HG03432 (cell line): ENCODE data around the gene PPP1R9A.
"Not testable (repeated sequence)": the region's sequence is repeated elsewhere in the genome, so short reads cannot be mapped to it uniquely, and the experiment has no call there.

ENCODE experiments used
- ATAC-seq: cut with Tn5 transposase; IDR thresholded peaks from one replicate; pipeline ENCODE4 v1.9.1; 2021; ENCODE audit warnings: mild to moderate bottlenecking, moderate library complexity; ENCODE audit not compliant: unreplicated experiment

The PPP1R9A gene

GRCh38 chr7:94972296-94972695 is 64.9 kb downstream of the PPP1R9A start:
- no peak for ATAC-seq

GRCh38 chr7:94973844-94974243 is 66.5 kb downstream of the PPP1R9A start:
- ATAC-seq: no peak

- no peak for ATAC-seq
Observed at GRCh38 chr7:94974423-94974822, 67.0 kb downstream of the PPP1R9A start.

GRCh38 chr7:94975336-94975735 is 67.9 kb downstream of the PPP1R9A start:
- ATAC-seq: no peak

GRCh38 chr7:94980418-94981142 is 73.2 kb downstream of the PPP1R9A start:
- no peak for ATAC-seq

GRCh38 chr7:94995921-94996320 is 88.5 kb downstream of the PPP1R9A start:
- ATAC-seq: no peak

GRCh38 chr7:94996369-94996768 is 89.0 kb downstream of the PPP1R9A start:
- no peak for ATAC-seq

GRCh38 chr7:94997547-94997946 is 90.2 kb downstream of the PPP1R9A start:
- ATAC-seq: no peak

GRCh38 chr7:94998266-94999068 is 91.1 kb downstream of the PPP1R9A start:
- ATAC-seq: no peak

GRCh38 chr7:94999069-94999351 is 91.6 kb downstream of the PPP1R9A start:
- no peak for ATAC-seq

- ATAC-seq: not testable (repeated sequence)
Observed at GRCh38 chr7:94999601-95000000, 92.2 kb downstream of the PPP1R9A start.

- ATAC-seq: no peak
Observed at GRCh38 chr7:95001258-95001657, 93.9 kb downstream of the PPP1R9A start.

GRCh38 chr7:95001815-95002561 is 94.6 kb downstream of the PPP1R9A start:
- no peak for ATAC-seq

- ATAC-seq: no peak
Observed at GRCh38 chr7:95002775-95003174, 95.4 kb downstream of the PPP1R9A start.

- ATAC-seq: no peak
Observed at GRCh38 chr7:95004618-95005247, 97.3 kb downstream of the PPP1R9A start.

GRCh38 chr7:95006010-95006409 is 98.6 kb downstream of the PPP1R9A start:
- no peak for ATAC-seq

GRCh38 chr7:95008773-95009172 is 101.4 kb downstream of the PPP1R9A start:
- not testable (repeated sequence) for ATAC-seq

- no peak for ATAC-seq
Observed at GRCh38 chr7:95011146-95011928, 103.9 kb downstream of the PPP1R9A start.

- no peak for ATAC-seq
Observed at GRCh38 chr7:95011995-95012394, 104.6 kb downstream of the PPP1R9A start.

- ATAC-seq: no peak
Observed at GRCh38 chr7:95018021-95018420, 110.6 kb downstream of the PPP1R9A start.

- ATAC-seq: no peak
Observed at GRCh38 chr7:95026018-95026417, 118.6 kb downstream of the PPP1R9A start.
